Stimulated activated CD4-positive, alpha-beta T cell treated with anti-CD3 and anti-CD28 coated beads, TNF-alpha, amount 100 ng/mL, for 48 hours (primary cell): Measurements from ENCODE around the gene GGACT.

ENCODE experiments used
- DNase-seq, 3 donors: peaks; one replicate each; pipeline ENCODE4 v3.0.0-alpha.2; 2020; ENCODE audit warnings: low read depth in 3 of 3

GGACT gene

DNA sequence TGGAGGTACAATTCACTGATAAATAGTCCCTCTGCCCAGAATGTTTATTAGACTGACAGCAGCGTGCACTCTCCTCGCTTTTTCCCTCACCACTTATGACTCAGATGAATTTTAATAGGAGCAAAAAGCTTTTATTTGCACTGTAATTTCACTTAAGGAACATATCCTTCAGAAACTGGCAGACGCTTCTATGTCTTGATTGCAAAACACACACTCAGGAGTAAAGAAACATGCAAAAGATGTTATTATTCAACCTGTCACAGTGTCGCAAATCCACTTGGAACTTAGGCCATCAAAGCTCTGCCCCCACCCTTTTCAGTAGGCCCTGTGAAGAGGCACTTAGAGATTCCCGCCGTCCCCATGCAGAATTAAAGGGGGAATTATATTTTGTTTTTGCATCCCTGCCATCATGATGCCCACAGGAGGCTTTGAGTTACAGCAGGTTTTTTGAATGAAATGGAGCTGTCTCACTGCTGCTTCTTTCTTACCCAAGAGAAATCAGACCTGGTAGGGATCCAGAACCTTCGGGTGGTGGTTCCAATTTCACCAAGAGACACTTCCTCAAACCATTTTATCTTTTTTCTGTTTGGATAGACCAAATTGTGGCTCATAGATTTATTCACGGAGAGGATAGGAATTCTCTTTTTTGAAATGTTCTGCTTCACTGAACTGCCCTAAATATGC lies 74.5 kb downstream of the GGACT start:
- DNase-seq = no peak

DNA sequence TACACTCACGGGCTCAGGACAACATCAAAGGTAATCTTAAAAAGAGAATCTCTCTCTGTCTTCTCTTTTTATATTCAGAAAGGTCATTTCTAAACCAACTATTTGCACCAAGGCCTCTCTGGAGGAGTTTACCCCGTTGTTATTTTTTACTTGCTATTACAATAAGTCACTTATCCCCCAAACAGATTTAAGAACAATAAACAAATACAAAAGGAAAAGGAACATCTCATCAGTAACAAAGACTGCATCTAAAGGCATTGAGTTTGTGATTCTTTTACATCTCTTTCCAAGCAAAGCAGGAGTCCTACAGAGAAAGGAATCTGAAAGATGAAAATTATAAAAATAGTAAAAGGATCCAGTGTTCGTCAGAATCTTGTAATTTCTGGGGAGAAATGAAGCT lies 75.4 kb downstream of the GGACT start:
- DNase-seq = no peak

DNA sequence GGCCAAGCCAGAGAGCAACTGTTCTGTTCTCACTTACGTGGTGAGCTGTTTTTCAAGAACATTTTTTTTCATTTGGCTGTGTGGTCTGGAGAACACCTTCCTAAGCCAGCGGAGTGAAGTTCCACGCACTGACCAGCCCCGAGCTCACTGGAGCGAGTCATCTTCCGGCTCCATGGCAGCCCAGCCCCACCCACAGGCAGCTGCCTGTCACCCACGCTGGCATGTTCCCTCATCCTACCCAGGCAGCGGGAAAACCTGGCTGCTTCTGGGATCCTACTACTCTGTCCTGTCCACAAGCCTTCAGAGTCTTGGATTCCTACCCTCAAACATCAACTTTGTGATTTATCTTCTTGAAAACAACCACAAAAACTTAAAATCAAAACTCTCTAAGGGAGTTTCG lies 76.2 kb downstream of the GGACT start:
- DNase-seq = no peak

DNA sequence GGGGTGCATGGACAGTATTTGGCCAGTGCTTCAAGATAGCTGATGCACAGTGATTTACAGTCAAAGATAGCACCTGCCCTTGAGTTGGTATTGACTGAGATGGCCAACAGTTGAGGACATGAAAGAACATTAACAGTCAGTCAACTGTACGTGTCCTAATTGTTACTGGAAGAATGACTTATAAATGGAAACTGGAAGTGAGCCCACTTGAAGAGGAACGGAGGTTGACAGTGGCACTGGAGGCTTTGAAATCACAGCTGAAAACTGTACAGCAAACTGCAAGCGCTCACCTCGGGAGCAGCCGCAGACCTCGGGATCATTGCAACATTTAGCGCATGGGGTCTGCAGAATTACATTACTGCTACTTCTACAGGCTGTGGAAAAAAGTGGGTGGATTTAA lies 77.1 kb downstream of the GGACT start:
- no peak for DNase-seq

DNA sequence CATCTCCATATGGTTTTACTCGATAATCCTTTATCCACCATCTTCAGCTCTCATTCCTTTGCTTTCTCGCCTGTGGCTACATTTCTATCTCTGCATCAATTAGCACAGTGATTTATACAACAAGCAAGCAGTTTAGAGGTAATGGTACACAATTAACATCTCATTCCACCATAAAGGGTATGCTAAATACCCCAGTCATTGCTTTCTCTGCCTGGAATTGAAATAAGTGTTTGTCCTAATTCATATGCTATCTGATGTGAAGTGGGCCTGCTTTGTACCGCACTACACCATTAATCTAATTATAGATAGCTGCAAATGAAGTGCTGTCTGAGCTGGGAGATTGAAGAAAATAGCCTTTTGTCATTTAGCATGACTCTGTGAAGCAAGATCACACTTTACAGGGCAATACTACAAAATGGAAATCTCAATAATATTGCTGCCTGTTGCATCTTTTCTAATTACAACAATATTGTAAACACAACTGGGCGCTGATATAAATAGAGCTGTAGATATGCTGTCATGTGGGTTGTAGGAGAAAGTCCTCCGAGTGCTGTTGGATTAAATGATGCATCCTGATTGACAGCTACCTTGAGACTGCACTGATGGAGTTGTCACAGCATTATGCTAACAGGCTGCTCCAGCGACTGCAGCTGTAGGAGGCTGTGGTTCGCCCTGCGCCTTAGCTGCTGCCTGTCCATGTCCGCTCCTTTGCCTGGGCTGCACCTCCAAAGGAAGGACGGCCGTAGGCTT lies 78.2 kb downstream of the GGACT start:
- no peak for DNase-seq

DNA sequence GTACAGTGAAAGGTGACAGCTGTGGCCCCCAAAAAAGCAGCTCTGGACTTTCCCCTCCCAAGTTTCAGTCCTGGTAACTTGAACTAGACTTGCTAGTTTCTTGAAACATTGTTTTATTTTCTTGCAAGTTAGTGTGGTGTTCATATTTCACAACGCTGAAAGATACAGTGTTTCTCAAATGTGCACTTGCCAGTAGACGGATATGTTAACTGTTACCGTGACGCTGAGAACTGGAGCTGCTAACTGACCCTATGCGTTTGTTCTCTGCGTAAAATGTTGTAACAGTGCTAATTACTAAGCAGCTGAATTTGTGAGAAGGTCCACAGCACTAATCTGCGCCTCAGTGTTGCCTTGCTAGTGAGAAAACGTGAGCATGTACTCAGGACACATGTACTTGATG lies 79.6 kb downstream of the GGACT start:
- no peak for DNase-seq

DNA sequence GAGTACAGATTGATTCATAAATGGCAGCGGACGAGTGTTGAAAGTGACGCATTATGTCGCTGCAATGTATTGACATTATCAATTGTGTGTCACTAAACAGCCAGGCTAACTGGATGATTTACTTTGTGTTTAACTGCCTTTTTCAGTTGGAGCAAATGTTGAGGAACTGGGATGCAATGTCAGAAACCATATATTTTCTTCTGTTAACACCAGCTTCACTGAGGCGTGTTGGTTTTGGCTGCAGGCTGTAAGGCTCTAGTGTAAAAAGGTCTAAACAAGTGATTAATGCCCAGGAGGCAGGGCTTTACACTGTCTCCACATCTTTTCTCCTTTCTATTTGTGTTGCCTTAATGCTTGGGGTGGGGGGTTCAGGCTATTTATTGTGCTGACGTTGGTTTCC lies 80.1 kb downstream of the GGACT start:
- no peak for DNase-seq

DNA sequence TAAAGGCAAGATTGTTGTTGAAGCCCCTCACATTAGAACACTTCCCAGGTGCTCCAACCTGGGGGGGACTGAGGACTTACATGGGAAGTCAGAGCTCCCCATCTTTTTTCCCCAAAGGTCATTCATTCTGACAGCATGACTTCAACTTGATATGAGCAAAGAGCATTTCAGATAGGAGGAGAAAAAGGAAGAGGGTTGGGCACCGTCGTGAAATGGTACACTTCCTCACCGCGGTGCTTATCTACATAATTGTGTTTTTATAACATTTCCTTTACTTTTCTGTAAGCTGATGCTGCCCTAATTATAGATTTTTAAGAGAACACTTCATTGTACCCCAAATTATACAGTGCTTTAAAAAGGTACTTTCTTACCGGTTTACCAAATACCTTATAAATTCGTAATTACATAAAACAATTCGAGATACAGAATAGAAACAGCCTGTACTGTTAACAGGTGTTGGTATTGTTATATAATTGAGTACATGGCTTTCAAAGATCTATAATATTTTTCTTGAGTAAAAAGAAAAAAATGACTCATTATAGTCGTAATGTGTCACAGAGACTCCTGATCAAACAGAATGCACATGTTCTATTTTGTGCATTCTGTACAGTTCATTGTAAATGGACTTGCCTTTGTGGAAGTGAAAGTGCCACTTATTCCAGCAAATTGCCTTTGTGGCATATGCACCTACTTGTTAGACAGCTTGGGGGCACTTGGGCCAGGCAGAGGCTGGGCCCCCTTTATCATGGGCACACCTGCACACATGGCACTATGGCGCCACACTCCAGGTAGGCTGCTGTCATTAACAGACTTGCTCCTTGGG lies 81.8 kb downstream of the GGACT start:
- DNase-seq = no peak

DNA sequence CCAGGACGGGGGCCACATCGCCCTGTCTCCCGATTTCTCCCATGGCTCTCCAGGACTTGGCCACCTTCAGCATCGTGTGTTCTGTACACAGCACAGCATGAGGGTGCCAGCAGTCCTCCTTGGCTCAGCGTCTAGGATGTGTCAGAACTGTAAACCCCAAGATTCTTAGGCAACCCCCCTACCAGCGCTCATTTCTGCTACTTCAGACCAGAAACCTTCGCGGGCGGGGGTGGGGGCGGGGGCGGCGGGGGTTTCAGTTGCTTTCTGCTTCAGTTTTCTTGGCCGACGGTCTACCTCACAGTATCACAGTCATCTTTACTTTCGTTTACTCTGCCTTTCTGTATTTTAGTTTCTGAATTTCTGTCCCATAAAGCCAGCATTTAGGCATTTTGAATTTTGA lies 82.4 kb downstream of the GGACT start:
- DNase-seq = peak; percentile 10 to 37 (median 23)

DNA sequence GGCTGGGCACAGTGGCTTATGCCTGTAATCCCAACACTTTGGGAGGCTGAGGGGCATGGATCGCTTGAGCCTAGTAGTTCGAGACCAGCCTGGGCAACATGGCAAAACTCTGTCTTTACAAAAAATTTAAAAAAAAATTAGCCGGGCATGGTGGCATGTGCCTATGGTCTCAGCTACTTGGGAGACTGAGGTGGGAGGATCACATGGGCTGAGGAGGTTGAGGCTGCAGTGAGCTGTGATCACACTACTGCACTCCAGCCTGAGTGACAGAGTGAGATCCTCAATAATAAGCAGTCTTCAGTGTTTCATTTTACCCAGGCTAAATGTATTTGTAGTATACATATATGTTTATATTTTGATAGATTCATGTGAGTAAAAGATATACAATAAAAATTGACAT lies 85.0 kb downstream of the GGACT start:
- no peak for DNase-seq

DNA sequence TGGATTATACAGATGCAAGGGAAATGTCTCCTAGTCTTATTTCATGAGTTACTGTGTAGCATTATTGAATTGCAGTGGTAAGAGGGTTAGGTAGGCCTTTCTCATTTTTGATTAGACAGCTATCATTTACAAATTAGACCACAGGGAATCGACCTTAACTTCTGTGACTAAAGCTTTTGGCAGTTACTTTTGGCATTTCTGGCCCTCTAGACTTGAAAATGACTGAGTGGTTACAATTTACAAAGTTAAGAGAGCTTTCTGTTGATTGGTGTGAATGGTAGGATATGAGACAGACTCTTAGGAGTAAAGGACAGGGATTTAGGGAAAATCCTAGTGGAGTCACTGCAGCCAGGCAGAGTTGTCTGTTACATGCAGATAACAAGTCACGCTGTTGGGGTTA lies 86.1 kb downstream of the GGACT start:
- no peak for DNase-seq

DNA sequence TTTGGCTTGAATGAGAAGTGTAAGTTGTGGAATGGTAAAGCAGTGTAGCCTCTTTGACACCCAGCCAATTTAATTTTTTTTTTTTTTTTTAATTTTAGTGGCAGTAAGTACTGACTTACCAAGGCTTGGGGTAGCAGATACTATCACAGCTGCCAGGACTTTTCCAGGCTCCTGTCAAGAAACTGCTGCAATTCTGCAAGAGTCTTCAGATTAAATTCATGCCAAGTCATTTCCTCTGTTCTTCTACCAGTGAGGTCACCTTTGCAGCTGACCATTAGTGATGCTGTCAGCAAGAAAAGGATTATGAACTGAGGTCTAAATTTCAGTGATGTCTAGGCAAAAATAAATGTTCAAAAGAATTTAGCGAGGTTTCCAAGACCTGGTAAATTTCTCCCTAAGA lies 91.2 kb downstream of the GGACT start:
- no peak for DNase-seq

DNA sequence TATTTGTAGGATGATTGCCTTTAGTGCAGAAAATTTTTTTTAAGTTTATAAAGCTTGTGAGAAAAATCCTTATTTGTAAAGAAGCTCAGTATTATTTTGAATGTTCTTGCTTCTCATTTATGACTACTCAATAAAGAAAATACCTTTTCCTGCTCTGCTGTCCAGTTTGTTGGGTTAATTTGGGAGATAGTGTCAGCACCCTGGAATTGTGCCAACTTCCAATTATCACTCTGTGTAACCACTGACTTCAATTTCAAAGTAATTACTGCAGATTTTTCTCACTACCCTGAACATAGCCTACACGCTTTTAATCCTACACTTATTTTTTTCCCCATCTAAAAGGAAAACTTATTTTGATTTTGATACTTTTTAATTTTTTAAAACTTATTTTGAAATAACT lies 93.1 kb downstream of the GGACT start:
- no peak for DNase-seq

DNA sequence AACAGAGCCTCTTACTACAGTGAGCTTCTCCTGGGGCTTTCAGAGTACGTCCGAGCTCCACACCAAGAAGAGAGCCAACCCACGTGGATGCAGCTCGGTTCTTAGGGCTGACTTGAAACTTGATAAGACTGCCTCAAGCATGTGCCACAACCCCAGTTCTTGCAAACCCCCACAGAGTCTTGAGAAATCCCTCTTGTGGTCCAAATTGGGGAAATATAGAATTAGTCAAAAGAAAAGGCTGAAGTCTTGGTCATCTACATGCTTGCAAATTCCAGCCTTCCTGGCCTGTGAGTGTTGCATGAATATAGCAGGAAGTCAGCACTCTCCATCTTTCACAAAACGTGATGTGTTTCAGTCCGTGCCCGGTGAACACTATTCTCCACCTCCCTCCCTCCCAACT lies 95.2 kb downstream of the GGACT start:
- DNase-seq = no peak

DNA sequence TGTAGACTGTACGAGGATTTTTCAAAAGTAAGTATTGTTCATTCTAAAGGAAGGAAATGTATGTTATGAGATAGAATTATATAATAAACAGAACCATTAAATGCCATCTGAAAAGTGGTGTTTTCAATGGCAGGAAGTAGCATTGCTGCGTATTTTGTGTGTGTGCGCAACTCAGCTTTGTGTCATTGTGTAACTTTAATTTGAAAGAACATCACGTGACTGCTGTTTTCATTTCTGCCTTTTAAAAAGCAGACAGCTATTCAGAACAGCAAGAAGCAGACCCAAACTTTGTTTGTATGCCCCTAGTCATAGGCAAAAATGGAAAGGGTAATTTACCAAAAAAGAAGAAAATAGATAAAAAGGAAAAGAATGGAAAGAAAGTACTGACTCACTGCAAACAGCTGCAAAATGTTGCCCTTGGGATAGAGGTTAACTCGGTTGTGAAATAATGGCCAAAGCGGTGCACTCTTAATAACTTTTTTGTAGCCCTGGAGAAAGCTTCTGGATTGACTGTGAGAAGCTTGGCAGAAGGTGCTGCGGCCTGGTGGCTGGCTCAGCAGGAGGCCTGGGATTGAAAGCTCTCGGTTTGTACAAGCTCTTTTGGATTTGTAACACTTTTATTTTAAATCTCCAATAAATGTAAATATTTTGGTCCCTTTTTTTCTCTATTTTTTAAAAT lies 97.3 kb downstream of the GGACT start:
- DNase-seq = no peak

DNA sequence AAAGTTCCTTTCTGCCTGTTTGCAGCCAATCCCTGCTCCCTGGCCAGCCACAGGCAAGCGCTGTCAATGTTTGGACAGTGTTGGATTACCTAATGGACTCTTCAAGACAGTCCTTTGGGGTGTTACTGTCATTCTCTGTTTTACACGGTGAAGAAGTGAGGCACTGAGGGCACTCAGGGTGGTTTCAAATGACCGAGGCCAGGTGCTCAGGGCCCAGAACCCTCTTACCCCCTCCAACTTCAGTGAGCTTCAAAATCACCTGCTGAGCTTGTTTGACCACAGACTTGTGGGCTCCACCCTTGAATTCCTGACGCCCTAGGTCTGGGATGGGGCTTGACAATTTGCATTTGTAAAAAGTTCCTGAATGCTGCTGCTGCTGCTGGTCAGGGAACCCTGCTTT lies 97.9 kb downstream of the GGACT start:
- no peak for DNase-seq

DNA sequence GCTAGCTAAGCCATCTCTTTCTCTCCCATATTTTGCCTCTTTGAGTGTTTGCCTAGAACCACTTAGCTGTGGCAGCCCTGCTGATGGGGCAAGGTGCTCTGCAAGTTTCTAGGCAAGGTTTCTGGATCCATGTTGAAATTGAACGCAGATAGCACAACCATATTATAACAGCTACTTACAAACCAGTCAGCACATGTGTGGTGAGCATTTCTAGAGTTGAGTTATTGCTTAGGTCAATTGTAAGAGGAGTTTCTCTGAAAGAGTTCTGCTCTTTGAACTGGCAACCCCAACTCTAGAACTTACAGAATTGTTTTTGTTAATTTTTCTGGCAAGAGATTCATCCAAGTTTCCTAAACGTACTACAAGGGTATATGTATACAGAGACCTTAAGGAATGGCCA lies 103.3 kb downstream of the GGACT start:
- no peak for DNase-seq

DNA sequence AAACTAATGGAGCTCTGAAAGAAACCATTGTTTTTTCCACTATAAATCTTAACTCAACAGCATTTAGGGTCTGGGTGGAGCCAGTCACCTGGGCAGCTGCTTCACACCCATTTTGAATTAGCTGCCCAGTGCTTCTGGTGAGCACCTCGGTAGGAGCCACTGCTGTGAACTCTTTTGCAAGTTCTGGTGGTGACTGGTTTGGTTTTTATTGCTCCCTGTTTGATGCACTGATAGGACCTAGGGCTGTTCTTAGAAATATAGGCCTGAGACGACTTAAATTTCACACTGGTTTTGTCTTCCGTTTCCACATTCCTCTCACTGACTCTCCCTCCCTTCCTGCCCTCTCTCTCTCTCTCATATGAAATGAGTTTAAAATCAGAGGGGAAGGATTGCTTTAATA lies 103.9 kb downstream of the GGACT start:
- DNase-seq = no peak

DNA sequence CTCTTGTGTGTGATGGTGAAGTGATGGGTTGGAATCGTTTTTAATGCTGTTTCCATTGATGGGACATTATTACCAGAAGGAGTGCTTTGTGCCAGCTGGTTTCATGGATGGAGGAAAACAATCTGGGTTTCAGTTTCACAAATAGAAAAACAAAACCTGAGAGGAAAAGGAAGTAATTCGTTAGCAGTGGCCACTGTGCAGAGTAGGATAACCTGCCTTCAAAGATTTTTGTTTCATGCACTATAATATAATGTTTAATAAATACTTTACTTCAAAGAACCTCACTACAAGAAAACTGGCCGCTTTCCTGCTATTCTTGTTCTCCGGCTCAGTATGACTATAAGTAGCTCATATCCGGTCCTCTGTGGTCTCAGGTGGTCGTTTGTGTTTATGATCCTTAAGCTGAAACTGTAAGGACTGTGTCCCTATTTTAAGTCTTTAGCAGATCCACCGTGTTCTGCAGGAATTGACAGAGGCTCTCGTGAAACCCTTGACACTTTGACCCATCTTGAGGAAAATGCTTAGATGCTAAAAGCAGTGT lies 104.7 kb downstream of the GGACT start:
- no peak for DNase-seq

DNA sequence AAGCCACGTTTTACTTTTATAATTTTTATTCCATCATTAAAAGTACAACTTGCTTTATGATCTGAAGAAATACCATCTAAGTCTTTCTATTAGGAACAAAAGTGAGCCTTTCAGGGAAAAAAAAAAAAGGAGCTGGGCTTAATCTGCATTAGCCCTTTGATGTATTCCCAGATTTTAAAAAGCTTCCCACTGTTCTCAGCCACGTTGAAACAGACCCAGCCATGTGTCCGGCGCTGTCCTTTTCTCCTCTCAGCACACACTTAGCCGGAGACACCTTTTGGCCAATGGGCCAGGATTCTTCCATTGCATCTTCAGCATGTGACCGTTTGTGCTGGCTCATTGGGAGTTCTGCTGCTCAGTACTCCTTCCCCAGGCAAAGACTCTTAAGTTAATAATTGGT lies 105.5 kb downstream of the GGACT start:
- no peak for DNase-seq

DNA sequence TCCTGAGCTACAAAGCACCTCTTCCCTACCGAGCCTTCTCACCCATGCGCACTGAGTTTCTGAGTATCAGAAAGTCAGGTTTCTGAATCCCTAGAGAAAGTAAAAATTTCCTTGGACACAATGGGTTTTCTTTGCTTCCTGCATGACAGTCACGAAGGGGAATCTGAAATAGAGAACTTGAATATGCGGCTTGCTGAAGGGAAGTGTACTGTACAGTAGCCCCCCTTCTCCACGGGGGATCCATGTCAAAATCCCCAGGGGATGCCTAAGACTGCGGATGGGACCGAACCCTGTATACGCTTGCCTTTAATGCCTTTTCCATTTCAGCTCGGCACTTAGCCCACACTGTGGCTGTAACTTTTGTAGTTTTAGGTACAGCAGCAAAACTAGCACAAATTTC lies 107.9 kb downstream of the GGACT start:
- no peak for DNase-seq
